ENCODE results near the gene NCMAP.

DNA sequence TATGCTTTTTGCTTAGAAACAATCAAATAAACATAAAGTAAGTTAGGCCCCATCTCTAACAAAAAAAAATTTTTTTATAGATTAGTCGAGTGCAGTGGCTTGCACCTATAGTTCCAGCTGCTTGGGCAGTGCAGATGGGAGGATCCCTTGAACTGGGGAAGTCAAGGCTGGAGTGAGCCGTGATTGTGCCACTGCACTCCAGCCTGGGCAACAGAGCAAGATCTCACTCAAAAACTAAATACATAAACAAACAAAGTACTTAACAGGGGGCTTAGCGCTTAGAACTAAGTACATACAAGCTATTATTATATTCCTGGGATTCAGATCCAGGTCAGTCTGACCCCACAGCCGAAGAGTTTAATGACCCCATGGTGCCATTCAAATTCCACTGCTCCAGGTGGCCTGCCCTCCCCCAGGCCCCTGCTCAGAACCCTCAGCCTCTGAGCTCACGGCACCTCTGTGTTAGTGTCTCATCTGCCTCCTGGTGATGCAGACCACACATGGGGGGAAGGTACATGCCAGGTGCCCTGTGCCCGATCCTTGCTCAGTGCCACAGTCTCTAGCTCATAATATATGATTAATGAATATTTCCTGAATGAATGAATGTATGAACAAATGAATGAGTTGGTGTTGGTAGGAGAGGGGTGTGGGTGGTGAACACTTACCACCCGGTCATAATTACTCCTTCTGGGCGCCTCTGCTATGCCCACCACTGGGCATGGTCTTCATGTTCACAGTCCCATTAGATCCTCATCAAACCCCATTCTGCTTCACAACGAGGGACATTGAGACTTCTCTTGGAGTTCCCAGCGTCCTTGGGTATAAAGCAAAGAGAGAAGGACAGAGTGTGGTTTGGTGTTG lies 14.6 kb downstream of the NCMAP start:
- TF ChIP-seq POLR2AphosphoS5 (IDR thresholded peaks at IDR 0.05; ENCODE audit: low read depth, low read length) (no peak), TAF1 (IDR thresholded peaks at IDR 0.05; ENCODE audit: borderline replicate concordance, insufficient read depth, low read length) (no peak), SIN3A (IDR thresholded peaks at IDR 0.05; ENCODE audit: borderline replicate concordance, insufficient read depth, low read length) (no peak), FOXP2 (optimal IDR thresholded peaks at IDR 0.05; ENCODE audit: borderline replicate concordance, extremely low read depth, extremely low read length, insufficient read depth) (no peak)
- TF ChIP-seq, protein P1, sequence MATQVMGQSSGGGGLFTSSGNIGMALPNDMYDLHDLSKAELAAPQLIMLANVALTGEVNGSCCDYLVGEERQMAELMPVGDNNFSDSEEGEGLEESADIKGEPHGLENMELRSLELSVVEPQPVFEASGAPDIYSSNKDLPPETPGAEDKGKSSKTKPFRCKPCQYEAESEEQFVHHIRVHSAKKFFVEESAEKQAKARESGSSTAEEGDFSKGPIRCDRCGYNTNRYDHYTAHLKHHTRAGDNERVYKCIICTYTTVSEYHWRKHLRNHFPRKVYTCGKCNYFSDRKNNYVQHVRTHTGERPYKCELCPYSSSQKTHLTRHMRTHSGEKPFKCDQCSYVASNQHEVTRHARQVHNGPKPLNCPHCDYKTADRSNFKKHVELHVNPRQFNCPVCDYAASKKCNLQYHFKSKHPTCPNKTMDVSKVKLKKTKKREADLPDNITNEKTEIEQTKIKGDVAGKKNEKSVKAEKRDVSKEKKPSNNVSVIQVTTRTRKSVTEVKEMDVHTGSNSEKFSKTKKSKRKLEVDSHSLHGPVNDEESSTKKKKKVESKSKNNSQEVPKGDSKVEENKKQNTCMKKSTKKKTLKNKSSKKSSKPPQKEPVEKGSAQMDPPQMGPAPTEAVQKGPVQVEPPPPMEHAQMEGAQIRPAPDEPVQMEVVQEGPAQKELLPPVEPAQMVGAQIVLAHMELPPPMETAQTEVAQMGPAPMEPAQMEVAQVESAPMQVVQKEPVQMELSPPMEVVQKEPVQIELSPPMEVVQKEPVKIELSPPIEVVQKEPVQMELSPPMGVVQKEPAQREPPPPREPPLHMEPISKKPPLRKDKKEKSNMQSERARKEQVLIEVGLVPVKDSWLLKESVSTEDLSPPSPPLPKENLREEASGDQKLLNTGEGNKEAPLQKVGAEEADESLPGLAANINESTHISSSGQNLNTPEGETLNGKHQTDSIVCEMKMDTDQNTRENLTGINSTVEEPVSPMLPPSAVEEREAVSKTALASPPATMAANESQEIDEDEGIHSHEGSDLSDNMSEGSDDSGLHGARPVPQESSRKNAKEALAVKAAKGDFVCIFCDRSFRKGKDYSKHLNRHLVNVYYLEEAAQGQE (IDR thresholded peaks at IDR 0.05; ENCODE audit: insufficient read depth in 1 of 2, low read depth in 2 of 2, low read length in 2 of 2): no peak

All from PFSK-1 (cell line).